ENCODE data around the gene ESPL1. TPM values are rescaled to one million over a fixed set of nuclear protein-coding genes. Genes with fewer than 3 reads are reported as not detected.

The ESPL1 gene
- total and polyA plus RNA-seq, 2 of the 13 experiments (the other 11 are each of a cell fraction or from before 2014, with no cell fraction given), result 5.8 to 11.5 TPM

- no peak for TF ChIP-seq ZNF510 (CRISPR knock-in tag; IDR thresholded peaks at IDR 0.05; ENCODE audit: low read depth)
- TF ChIP-seq SAP130 (CRISPR knock-in tag; IDR thresholded peaks at IDR 0.05; ENCODE audit: low read depth), result 0 out of 2 replicates have a peak, but pooled peaks have one; percentile 15
- no peak for TF ChIP-seq IRF9 (CRISPR knock-in tag; IDR thresholded peaks at IDR 0.05; ENCODE audit: borderline replicate concordance)
- 0 out of 2 replicates have a peak, but pooled peaks have one; percentile 21 for TF ChIP-seq ZNF281 (CRISPR knock-in tag; IDR thresholded peaks at IDR 0.05; ENCODE audit: borderline replicate concordance)
- TF ChIP-seq NR2C2 (CRISPR knock-in tag; IDR thresholded peaks at IDR 0.05; ENCODE audit: borderline replicate concordance), result no peak
Observed at GRCh38 chr12:53224061-53224896, 43.8 kb upstream of the ESPL1 start (continued).

GRCh38 chr12:53224897-53225634, 43.0 kb upstream of the ESPL1 start:
- Histone ChIP-seq H2AFZ (ENCODE audit: low read length) (no peak overlapping the region), H4K20me1 (ENCODE audit: insufficient read depth, low read length) (no peaks in the 10 kb centered on the region), H3K9ac (ENCODE audit: insufficient read depth, low read depth, low read length) (no peak overlapping the region), H3K27ac (ENCODE audit: extremely low read length, insufficient read depth, low read length) (no peak overlapping the region), H3K4me1 (ENCODE audit: insufficient read depth, low read length) (peaks cover 39% of the 10 kb centered on the region), H3K9me3 (ENCODE audit: low read length) (no peaks in the 10 kb centered on the region), H3K27me3 (ENCODE audit: control insufficient read depth in 1 of 2, insufficient read depth in 2 of 2, low read length in 2 of 2) (peaks cover 0 to 29% of the 10 kb centered on the region in 2 experiments; a peak in 4 of 5 replicates), H3K4me2 (ENCODE audit: low read depth, low read length) (peak overlapping the region; percentile 53), H3K4me3 (replicated peaks in 1 of 3; ENCODE audit: insufficient read depth in 1 of 3, low read depth in 2 of 3, low read length in 3 of 3) (peak overlapping the region in 1 of 3 experiments; percentile 17; a peak in 1 of 6 replicates), H3K79me2 (ENCODE audit: insufficient read depth, low read length) (no peaks in the 10 kb centered on the region), H3K36me3 (replicated peaks in 1 of 2; ENCODE audit: control insufficient read depth in 1 of 2, insufficient read depth in 2 of 2, low read length in 2 of 2) (no peaks in the 10 kb centered on the region)
- in situ Hi-C loops (cut with HindIII; ENCODE audit: extremely low pct_ligation_motif_present, low pct_unique_long_range_greater_than_20kb), result no loop called here
- WGBS (ENCODE audit: low lambda C conversion rate), result 46% methylated on average over 10 of the region's 10 CpGs
- FAIRE-seq (no peak), DNase-seq (ENCODE audit: low spot score) (no peak), ATAC-seq (no peak)
- no TSS peak for BruUV-seq (replicated peaks)
- ChIA-PET POLR2A (interaction anchor here (0.6 kb wide), 1 partner anchor 20 kb away, joined by 3 read pairs; no protein-coding TSS in a partner anchor), CTCF (ENCODE audit: low intra/inter-chr PET ratio, low total read pairs) (no interaction called here)
- TF ChIP-seq ZNF629 (CRISPR knock-in tag; conservative IDR thresholded peaks at IDR 0.05) (no peak), PHB2 (IDR thresholded peaks at IDR 0.05; ENCODE audit: partially characterized antibody) (no peak), NR2F1 (CRISPR knock-in tag; IDR thresholded peaks at IDR 0.05) (no peak), ZNF710 (CRISPR knock-in tag; IDR thresholded peaks at IDR 0.05; ENCODE audit: borderline replicate concordance) (no peak), FOXK2 (IDR thresholded peaks at IDR 0.05) (no peak), DZIP1 (CRISPR knock-in tag; IDR thresholded peaks at IDR 0.05) (no peak)
- intact Hi-C loops (cut with micrococcal nuclease; ENCODE audit: unreplicated experiment), result loop anchor here (5.0 kb wide), 1 partner anchor 72 kb away; the partner anchor contains the start of genes MYG1 and PFDN5

Measured in HepG2 (cell line).